ENCODE data around the gene MITF.

GRCh38 chr3:69941439-69942176 lies 202.3 kb downstream of the MITF start:
- TF ChIP-seq CTCF (IDR thresholded peaks at IDR 0.05) = no peak
- TF ChIP-seq POLR2AphosphoS5 (IDR thresholded peaks at IDR 0.05; ENCODE audit: insufficient read depth in 1 of 2, low read depth in 1 of 2) = no peak
